Measurements from ENCODE around the gene RIOX2. TPM values are rescaled to one million over a fixed set of nuclear protein-coding genes. Genes with fewer than 3 reads are reported as not detected.

Gene RIOX2
- total and polyA plus RNA-seq, 2 of the 8 experiments (the other 6 are each of a cell fraction or from before 2014, with no cell fraction given), result 3.8 to 16.4 TPM

- Histone ChIP-seq H4K91ac (replicated peaks; ENCODE audit: insufficient read length, low read length) (no peak overlapping the region), H3K4me3 (ENCODE audit: extremely low read depth in 1 of 4, insufficient read depth in 2 of 4, low read depth in 3 of 4, low read length in 4 of 4) (no peak overlapping the region), H4K20me1 (replicated peaks in 1 of 2; ENCODE audit: control insufficient read depth in 1 of 2, insufficient read depth in 2 of 2, low read length in 2 of 2) (no peaks in the 10 kb centered on the region), H3K18ac (ENCODE audit: extremely low read depth, low read length) (no peak overlapping the region), H3K36me3 (ENCODE audit: control insufficient read depth in 2 of 4, insufficient read depth in 4 of 4, low read length in 3 of 4) (no peaks in the 10 kb centered on the region; a peak in 1 of 8 replicates), H2BK20ac (ENCODE audit: low read length) (no peak overlapping the region), H2BK5ac (ENCODE audit: low read depth, low read length) (no peak overlapping the region), H3K9me3 (ENCODE audit: insufficient read depth in 2 of 2, low read depth in 1 of 2, low read length in 1 of 2) (no peaks in the 10 kb centered on the region), H3K79me2 (ENCODE audit: control insufficient read depth in 1 of 2, insufficient read depth in 2 of 2, low read length in 2 of 2) (no peaks in the 10 kb centered on the region), H2BK15ac (ENCODE audit: low read length) (no peak overlapping the region), H2AK5ac (ENCODE audit: low read depth, low read length) (no peak overlapping the region), H3K27ac (ENCODE audit: low read depth, low read length) (no peak overlapping the region), H4K8ac (ENCODE audit: extremely low read depth, insufficient read depth, low read length) (no peak overlapping the region), H3K4me2 (ENCODE audit: insufficient read depth in 1 of 2, low read depth in 2 of 2, low read length in 2 of 2) (no peak overlapping the region), H2BK120ac (replicated peaks; ENCODE audit: low read depth, low read length) (no peak overlapping the region), H3K14ac (ENCODE audit: insufficient read length) (no peak overlapping the region), H3K23ac (ENCODE audit: insufficient read length) (no peak overlapping the region), H2BK12ac (ENCODE audit: low read depth, low read length) (no peak overlapping the region), H4K5ac (ENCODE audit: insufficient read length, low read depth, low read length) (no peak overlapping the region), H3K9ac (replicated peaks in 1 of 4; ENCODE audit: extremely low read depth in 1 of 4, low read depth in 3 of 4, low read length in 3 of 4) (no peak overlapping the region), H3K79me1 (ENCODE audit: low read depth, low read length) (no peaks in the 10 kb centered on the region), H3K27me3 (replicated peaks in 1 of 4; ENCODE audit: control insufficient read depth in 3 of 4, extremely low read depth in 1 of 4, insufficient read depth in 3 of 4, low read length in 3 of 4) (no peaks in the 10 kb centered on the region), H3K4ac (replicated peaks; ENCODE audit: insufficient read length, low read depth, low read length) (no peak overlapping the region), H3K4me1 (replicated peaks in 1 of 4; ENCODE audit: control insufficient read depth in 3 of 4, insufficient read depth in 4 of 4, low read length in 3 of 4) (no peaks in the 10 kb centered on the region), H2AFZ (ENCODE audit: low read length) (no peak overlapping the region), H3K23me2 (ENCODE audit: low read depth, low read length) (no peaks in the 10 kb centered on the region), H3K56ac (replicated peaks; ENCODE audit: insufficient read length, low read depth, low read length) (no peak overlapping the region)
- ChIA-PET POLR2A (ENCODE audit: partially characterized antibody) (no interaction called here), CTCF (ENCODE audit: partially characterized antibody) (no interaction called here)
- 89% methylated on average over 3 of the region's 3 CpGs; no CpG with 5 or more reads in 1 of the 2 experiments for WGBS, 2 experiments (ENCODE audit: extremely low coverage in 1 of 2, insufficient coverage in 1 of 2, insufficient read length in 1 of 2, insufficient replicate concordance in 2 of 2, low coverage in 1 of 2, low lambda C conversion rate in 2 of 2, missing lambda C conversion rate in 1 of 2)
- TF ChIP-seq CREB1 (IDR thresholded peaks at IDR 0.05), result no peak
- no peak for TF ChIP-seq KDM5A (IDR thresholded peaks at IDR 0.05; ENCODE audit: low read length)
- TF ChIP-seq SIRT6 (IDR thresholded peaks at IDR 0.05; ENCODE audit: low read length), result no peak
- no peak for TF ChIP-seq CTCF (IDR thresholded peaks at IDR 0.05; ENCODE audit: control extremely low read depth in 1 of 3, insufficient read depth in 1 of 3, low read depth in 1 of 3, low read length in 3 of 3)
- no peak for TF ChIP-seq JUN (IDR thresholded peaks at IDR 0.05; ENCODE audit: low read depth, low read length)
- TF ChIP-seq SIX5 (IDR thresholded peaks at IDR 0.05; ENCODE audit: low read depth, low read length), result no peak
- TF ChIP-seq SAP30 (IDR thresholded peaks at IDR 0.05; ENCODE audit: insufficient read depth, insufficient replicate concordance, low read length), result no peak
- no peak for TF ChIP-seq TAF1 (IDR thresholded peaks at IDR 0.05; ENCODE audit: low read depth, low read length)
- no peak for TF ChIP-seq RXRA (IDR thresholded peaks at IDR 0.05; ENCODE audit: insufficient read depth, low read depth, low read length)
- no peak for DNase-seq (ENCODE audit: low read depth in 1 of 2, low spot score in 2 of 2)
- FAIRE-seq, result no peak
Observed at GRCh38 chr3:97917813-97918536, 54.3 kb downstream of the RIOX2 start.
